Caki2 (cell line): ENCODE results near the gene KREMEN1. TPM values are rescaled to one million over a fixed set of nuclear protein-coding genes. Genes with fewer than 3 reads are reported as not detected.
"Not testable (repeated sequence)": the region's sequence is repeated elsewhere in the genome, so short reads cannot be mapped to it uniquely, and the experiment has no call there.

Experiments
- DNase-seq: peaks from one replicate; pipeline ENCODE4 v3.0.0-alpha.2; 2015; ENCODE audit warnings: low read depth
- in situ Hi-C: cut with HindIII; loops from 2 replicates; pipeline ENCODE4 v1.10.0; 2016; ENCODE audit warnings: low sequenced_read_pairs, low pct_unique_long_range_greater_than_20kb, mixed read lengths
- total RNA-seq: library from RNA; depleted of rRNA; stranded (reverse); fragments of >200 nt; shearing (Covaris generic); gene quantifications from 2 replicates; pipeline ENCODE4 v1.2.3, GENCODE V29; 2014; ENCODE audit warnings: low replicate concordance

Gene KREMEN1
- total RNA-seq, 1 experiment from 2014 or later: 8.4 TPM

- DNase-seq: no peak
- in situ Hi-C loops: no loop called here
Observed at GRCh38 chr22:29116397-29117123, 43.7 kb downstream of the KREMEN1 start.

- in situ Hi-C loops: no loop called here
- DNase-seq: no peak
Observed at GRCh38 chr22:29117799-29118477, 45.1 kb downstream of the KREMEN1 start.

DNA sequence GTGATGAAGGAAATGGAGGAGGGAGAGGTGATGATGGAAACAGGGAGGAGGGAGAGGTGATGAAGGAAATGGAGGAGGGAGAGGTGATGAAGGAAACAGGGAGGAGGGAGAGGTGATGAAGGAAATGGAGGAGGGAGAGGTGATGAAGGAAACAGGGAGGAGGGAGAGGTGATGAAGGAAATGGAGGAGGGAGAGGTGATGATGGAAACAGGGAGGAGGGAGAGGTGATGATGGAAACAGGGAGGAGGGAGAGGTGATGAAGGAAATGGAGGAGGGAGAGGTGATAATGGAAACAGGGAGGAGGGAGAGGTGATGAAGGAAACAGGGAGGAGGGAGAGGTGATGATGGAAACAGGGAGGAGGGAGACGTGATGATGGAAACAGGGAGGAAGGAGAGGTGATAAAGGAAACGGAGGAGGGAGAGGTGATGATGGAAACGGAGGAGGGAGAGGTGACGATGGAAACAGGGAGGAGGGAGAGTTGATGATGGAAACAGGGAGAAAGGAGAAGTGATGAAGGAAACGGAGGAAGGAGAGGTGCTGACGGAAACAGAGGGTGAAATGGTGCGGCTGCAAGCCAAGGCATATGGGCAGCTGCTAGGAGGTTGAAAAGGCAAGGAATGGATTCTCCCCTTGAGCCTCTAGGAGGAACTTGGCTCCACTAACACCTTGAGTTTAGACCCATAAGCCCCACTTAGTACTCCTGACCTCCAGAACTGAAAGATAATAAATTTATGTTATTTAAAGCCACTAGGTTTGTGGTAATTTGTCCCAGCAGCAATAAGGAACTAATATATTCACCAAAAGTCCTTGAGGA, 47.5 kb downstream of the KREMEN1 start:
- in situ Hi-C loops, DNase-seq: not testable (repeated sequence)

GRCh38 chr22:29121124-29121523, 48.3 kb downstream of the KREMEN1 start:
- no peak for DNase-seq
- in situ Hi-C loops: no loop called here

GRCh38 chr22:29122041-29122440, 49.2 kb downstream of the KREMEN1 start:
- in situ Hi-C loops: no loop called here
- no peak for DNase-seq

GRCh38 chr22:29124777-29125442, 52.1 kb downstream of the KREMEN1 start:
- in situ Hi-C loops: no loop called here
- no peak for DNase-seq

DNA sequence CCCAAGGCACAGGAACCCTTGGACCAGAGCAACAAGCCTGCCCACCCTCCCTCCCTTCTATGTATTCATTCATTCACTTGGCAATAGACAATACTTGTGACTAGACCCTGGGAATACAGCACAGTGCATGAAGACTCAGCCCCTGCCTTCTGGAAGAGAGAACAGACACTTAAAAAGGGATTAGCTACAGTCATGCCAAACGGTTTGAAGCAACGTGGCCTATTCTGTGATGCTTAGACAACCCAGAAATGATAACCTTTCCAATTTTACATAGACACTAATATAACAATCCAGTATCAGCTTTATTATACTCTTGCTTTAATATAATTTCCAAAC, 52.6 kb downstream of the KREMEN1 start:
- DNase-seq: no peak
- in situ Hi-C loops: no loop called here

GRCh38 chr22:29125844-29126243, 53.0 kb downstream of the KREMEN1 start:
- no peak for DNase-seq
- in situ Hi-C loops: no loop called here

DNA sequence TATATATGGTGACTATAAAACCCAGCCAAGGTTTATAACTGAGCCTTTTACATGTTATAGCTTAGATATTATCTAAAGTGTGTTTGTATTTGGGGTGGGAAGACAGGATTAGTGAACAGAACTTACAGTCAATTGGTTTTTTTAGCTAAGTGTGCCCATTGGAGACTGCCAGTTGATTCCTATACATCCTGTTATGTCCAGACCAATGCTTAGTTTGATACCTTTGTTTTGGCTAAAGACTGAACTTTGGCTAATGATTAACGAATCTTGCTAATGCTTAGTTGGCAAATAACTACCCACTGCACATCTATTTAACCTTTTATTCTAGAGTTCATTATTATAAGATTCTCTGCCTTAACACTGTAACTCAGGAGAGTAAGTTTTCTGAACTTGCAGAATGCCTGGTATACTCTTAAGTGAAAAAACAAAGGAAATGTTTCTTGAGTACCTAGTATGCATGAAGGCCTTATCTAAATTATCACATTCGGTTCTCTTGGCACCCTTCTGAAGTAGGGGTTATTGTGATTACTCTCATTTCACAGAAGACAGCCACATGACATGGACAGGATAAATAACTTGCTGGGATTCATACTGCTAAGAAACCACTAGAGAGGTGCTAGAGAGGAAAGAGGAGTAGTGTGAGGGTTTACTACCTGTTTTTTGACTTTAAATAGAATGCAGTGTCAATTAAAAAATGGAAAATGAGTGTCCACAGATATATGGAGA, 54.0 kb downstream of the KREMEN1 start:
- DNase-seq: peak; percentile 42
- in situ Hi-C loops: no loop called here

DNA sequence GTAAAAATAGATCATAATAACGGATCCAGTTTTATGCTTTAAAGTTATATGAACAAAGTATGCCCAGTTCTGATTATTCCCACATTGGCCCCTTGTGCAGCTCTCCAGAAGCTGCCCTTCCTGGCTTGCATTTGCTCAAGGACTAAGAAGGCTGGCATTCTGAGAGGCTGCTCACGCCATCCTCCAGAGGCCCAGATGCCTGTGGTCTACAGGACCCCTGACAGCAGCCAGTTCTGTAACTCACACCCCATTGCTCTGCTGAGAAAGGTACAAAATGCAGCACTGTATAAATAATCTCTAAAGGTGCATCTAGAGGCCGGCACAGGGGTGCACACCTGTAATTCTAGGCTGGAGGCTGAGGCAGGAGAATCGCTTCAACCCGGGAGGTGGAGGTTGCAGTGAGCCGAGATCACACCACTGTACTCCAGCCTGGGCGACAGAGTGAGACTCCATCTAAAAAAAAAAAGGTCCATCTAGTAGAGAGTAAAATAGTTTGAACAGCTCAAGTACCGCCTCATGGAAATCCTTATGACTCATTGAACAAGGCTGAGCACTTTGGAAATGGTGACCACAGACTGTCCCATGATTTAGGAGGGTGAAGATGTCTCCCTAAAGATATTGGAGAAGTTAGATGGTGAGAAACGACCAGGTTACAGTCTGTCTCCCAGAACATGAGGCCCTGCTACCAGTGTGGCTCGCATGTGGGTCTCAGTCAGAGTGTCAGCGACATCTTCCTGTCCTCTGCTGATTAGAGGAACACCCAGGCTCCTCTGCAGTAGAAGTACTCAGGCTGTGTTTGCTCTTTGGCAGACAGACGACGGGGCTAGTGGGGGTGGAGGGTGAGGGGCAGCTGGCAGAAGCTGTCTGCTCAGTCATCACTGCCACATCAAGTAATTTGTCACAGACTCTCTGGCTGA, 56.3 kb downstream of the KREMEN1 start:
- DNase-seq: peak; percentile 18
- in situ Hi-C loops: no loop called here

- in situ Hi-C loops: no loop called here
- no peak for DNase-seq
Observed at GRCh38 chr22:29129808-29130140, 56.9 kb downstream of the KREMEN1 start.

DNA sequence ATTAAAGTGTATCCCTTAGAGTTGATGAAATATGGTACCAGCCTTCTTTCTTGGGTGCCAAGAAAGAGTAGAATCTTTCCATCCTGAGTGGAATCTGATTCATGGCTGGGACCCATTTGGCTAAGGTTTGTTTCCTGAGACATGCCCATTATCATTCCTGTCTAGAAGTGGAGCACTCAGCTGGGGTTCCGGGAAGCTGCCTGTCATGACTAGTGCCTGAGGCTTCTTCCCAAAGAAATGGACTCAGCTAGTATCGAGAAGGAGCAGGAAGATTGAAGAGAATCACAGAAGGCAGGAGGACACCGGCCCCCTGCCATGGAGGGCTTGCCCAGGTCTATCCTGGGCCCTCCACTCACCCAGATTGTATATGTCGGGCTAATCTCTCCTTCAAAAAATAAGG, 57.6 kb downstream of the KREMEN1 start:
- no peak for DNase-seq
- in situ Hi-C loops: no loop called here

DNA sequence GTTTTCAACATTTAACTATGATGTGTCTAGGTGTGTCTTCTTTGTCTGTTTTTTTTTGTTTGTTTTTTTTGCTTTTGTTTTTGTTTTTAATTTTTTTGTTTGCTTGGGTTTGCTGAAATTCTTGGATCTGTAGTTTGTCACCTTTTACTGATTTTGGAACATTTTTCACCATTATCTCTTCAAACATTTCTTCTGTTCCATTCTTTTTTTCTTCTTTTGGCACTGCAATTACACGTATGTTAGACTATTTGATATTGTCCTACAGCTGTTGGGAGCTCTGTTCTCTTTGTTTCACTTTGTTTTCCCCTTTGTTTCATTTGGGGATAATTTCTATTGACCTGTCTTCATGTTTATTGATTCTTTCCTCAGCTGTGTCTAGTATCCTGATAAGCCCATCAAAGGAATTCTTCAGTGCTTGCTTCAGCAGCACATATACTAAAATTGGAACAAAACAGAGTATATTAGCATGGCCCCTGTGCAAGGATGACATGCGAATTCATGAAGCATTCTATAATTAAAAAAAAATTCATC, 60.8 kb downstream of the KREMEN1 start:
- in situ Hi-C loops: no loop called here
- DNase-seq: no peak

- DNase-seq: no peak
- in situ Hi-C loops: no loop called here
Observed at GRCh38 chr22:29134448-29134847, 61.6 kb downstream of the KREMEN1 start.

GRCh38 chr22:29136782-29137700, 64.2 kb downstream of the KREMEN1 start:
- in situ Hi-C loops: no loop called here
- no peak for DNase-seq
